MM.1S (cell line): ENCODE results near the gene WDR70.

ENCODE experiments used
- DNase-seq: peaks from one replicate; pipeline ENCODE4 v3.0.0-alpha.2; 2015
- H2AFZ ChIP-seq: fragments of 300-600 bp; sonication (generic); 2 replicates; pipeline ENCODE4 v1.6.0; 2016; ENCODE audit warnings: antibody characterized with exemption, low read length
- H3F3A ChIP-seq: fragments of 300-600 bp; sonication (generic); 2 replicates; pipeline ENCODE4 v1.6.1; 2016; ENCODE audit warnings: mild to moderate bottlenecking, antibody characterized with exemption, low read length, moderate library complexity, mixed read lengths; ENCODE audit not compliant: insufficient read depth
- H3K27ac ChIP-seq: fragments of 300-600 bp; sonication (generic); 2 replicates; pipeline ENCODE4 v1.5.1; 2016; ENCODE audit warnings: mild to moderate bottlenecking, low read length
- H3K27me3 ChIP-seq: fragments of 300-600 bp; sonication (generic); replicated peaks from 2 replicates; pipeline ENCODE4 v1.6.0; 2016; ENCODE audit warnings: low read length; ENCODE audit not compliant: insufficient read depth
- H3K36me3 ChIP-seq: fragments of 300-600 bp; sonication (generic); replicated peaks from 2 replicates; pipeline ENCODE4 v1.6.1; 2016; ENCODE audit warnings: mild to moderate bottlenecking, low read length, mixed read lengths; ENCODE audit not compliant: insufficient read depth
- H3K4me1 ChIP-seq: fragments of 300-600 bp; sonication (generic); 2 replicates; pipeline ENCODE4 v1.6.1; 2016; ENCODE audit warnings: low read length, mixed read lengths
- H3K4me2 ChIP-seq: fragments of 300-600 bp; sonication (generic); 2 replicates; pipeline ENCODE4 v1.6.0; 2016; ENCODE audit warnings: low read depth, low read length
- H3K4me3 ChIP-seq: fragments of 300-600 bp; sonication (generic); 2 replicates; pipeline ENCODE4 v1.5.1; 2016; ENCODE audit warnings: low read length, mixed read lengths
- H3K79me2 ChIP-seq: fragments of 300-600 bp; sonication (generic); 2 replicates; pipeline ENCODE4 v1.6.1; 2016; ENCODE audit warnings: mixed run types, low read length, mixed read lengths
- H3K9ac ChIP-seq: fragments of 300-600 bp; sonication (generic); 2 replicates; pipeline ENCODE4 v1.6.1; 2016; ENCODE audit warnings: low read length, mixed read lengths
- H3K9me2 ChIP-seq: fragments of 300-600 bp; sonication (generic); replicated peaks from 2 replicates; pipeline ENCODE4 v1.6.1; 2016; ENCODE audit warnings: mild to moderate bottlenecking, low read length, mixed read lengths; ENCODE audit not compliant: insufficient read depth
- H3K9me3 ChIP-seq: fragments of 300-600 bp; sonication (generic); replicated peaks from 2 replicates; pipeline ENCODE4 v1.6.1; 2016; ENCODE audit warnings: mild to moderate bottlenecking, low read length, mixed read lengths; ENCODE audit not compliant: insufficient read depth
- H4K20me1 ChIP-seq: fragments of 300-600 bp; sonication (generic); 2 replicates; pipeline ENCODE4 v1.6.1; 2016; ENCODE audit warnings: mild to moderate bottlenecking, low read length, moderate library complexity, mixed read lengths; ENCODE audit not compliant: insufficient read depth
- EZH2 ChIP-seq: fragments of 300-600 bp; sonication (generic); optimal IDR thresholded peaks from 2 replicates; pipeline ENCODE3; 2017; ENCODE audit warnings: low read depth, mild to moderate bottlenecking, antibody characterized with exemption, low read length, mixed read lengths
- EZH2phosphoT487 ChIP-seq: fragments of 300-600 bp; sonication (generic); IDR thresholded peaks from 2 replicates; pipeline ENCODE4 v1.6.1; 2018; ENCODE audit warnings: antibody characterized with exemption, low read length
- TF ChIP-seq, protein P1 (sequence below): fragments of 300-600 bp; sonication (generic); IDR thresholded peaks from 2 replicates; pipeline ENCODE4 v1.5.1; 2016; ENCODE audit warnings: antibody characterized with exemption, low read length, mixed read lengths

Gene WDR70

DNA sequence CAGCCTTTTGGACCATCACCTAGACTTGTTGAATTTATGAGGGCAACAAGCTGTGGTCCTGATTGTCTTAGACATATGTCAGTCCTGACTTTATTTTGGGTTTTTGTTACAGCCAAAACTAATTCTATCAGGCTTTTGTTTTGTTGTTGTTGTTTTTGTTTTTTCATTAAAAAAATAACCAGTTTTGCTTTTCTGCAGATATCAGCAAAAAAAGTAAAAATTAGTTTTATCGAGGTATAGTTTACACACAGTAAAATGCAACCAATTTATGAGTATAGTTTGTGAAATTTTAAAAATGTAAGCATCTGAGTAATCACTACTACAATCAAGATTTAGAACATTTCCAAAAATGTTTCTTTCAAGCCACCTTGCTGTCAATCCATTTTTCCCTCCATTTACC is 48.9 kb downstream of the WDR70 start:
- Histone ChIP-seq H3K36me3 (no peaks in the 10 kb centered on the region), H3F3A (no peaks in the 10 kb centered on the region), H3K4me3 (no peak overlapping the region)

DNA sequence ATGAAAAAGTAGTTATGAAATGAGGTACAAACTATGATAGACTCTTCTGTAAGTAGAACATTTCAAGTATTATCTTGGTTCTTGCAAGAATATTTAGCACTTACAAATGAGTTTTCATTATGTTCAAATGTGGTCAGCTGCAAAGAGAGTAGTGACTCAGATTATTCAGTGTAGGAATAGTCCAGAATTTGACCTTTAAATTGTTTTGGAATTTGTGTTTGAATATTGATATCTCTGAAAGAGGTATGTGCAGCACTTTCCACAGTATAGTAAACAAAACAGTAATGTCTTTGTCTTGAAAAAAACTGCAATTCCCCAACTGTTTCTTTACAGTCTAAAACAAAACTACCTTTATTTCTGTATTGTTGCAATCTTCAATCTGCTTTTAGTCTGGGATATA is 56.1 kb downstream of the WDR70 start:
- Histone ChIP-seq H3K27me3 (no peaks in the 10 kb centered on the region), H3K4me1 (peaks cover 31% of the 10 kb centered on the region), H3K4me2 (peak overlapping the region; percentile 55; the same call in 1 of the 2 replicates), H3F3A (peaks cover 21% of the 10 kb centered on the region), H2AFZ (peak overlapping the region; percentile 23; the same call in 1 of the 2 replicates), H3K4me3 (no peak overlapping the region), H4K20me1 (no peaks in the 10 kb centered on the region), H3K9ac (peak overlapping the region; percentile 5; the same call in 1 of the 2 replicates), H3K9me2 (no peaks in the 10 kb centered on the region), H3K79me2 (0 out of 2 replicates have a peak, but pooled peaks cover 3% of the 10 kb centered on the region), H3K9me3 (no peaks in the 10 kb centered on the region), H3K36me3 (no peaks in the 10 kb centered on the region; the same call in 1 of the 2 replicates), H3K27ac (peak overlapping the region; percentile 88)
- peak; percentile 10 for DNase-seq
- no peak for TF ChIP-seq EZH2
- no peak for TF ChIP-seq EZH2phosphoT487
- TF ChIP-seq, protein P1, sequence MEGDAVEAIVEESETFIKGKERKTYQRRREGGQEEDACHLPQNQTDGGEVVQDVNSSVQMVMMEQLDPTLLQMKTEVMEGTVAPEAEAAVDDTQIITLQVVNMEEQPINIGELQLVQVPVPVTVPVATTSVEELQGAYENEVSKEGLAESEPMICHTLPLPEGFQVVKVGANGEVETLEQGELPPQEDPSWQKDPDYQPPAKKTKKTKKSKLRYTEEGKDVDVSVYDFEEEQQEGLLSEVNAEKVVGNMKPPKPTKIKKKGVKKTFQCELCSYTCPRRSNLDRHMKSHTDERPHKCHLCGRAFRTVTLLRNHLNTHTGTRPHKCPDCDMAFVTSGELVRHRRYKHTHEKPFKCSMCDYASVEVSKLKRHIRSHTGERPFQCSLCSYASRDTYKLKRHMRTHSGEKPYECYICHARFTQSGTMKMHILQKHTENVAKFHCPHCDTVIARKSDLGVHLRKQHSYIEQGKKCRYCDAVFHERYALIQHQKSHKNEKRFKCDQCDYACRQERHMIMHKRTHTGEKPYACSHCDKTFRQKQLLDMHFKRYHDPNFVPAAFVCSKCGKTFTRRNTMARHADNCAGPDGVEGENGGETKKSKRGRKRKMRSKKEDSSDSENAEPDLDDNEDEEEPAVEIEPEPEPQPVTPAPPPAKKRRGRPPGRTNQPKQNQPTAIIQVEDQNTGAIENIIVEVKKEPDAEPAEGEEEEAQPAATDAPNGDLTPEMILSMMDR = no peak

More for the DNA sequence above, 48.9 kb downstream of the WDR70 start:
- Histone ChIP-seq H3K9me3 (no peaks in the 10 kb centered on the region), H3K9me2 (no peaks in the 10 kb centered on the region), H2AFZ (no peak overlapping the region), H3K9ac (no peak overlapping the region), H4K20me1 (no peaks in the 10 kb centered on the region), H3K4me1 (no peaks in the 10 kb centered on the region), H3K27ac (no peak overlapping the region), H3K27me3 (no peaks in the 10 kb centered on the region), H3K4me2 (no peak overlapping the region), H3K79me2 (no peaks in the 10 kb centered on the region)
- TF ChIP-seq, protein P1 = no peak
- TF ChIP-seq EZH2 (no peak), EZH2phosphoT487 (no peak)
- no peak for DNase-seq

GRCh38 chr5:37436146-37436934 is 57.2 kb downstream of the WDR70 start:
- Histone ChIP-seq H3K27ac (peak overlapping the region; percentile 88), H3K4me2 (peak overlapping the region; percentile 55), H3K27me3 (no peaks in the 10 kb centered on the region), H3K9me3 (no peaks in the 10 kb centered on the region), H3K4me3 (peak overlapping the region; percentile 14; the same call in 1 of the 2 replicates), H2AFZ (peak overlapping the region; percentile 23), H3K9me2 (no peaks in the 10 kb centered on the region), H3K4me1 (peaks cover 31% of the 10 kb centered on the region), H4K20me1 (no peaks in the 10 kb centered on the region), H3K79me2 (0 out of 2 replicates have a peak, but pooled peaks cover 3% of the 10 kb centered on the region), H3K9ac (peak overlapping the region; percentile 37), H3K36me3 (no peaks in the 10 kb centered on the region; the same call in 1 of the 2 replicates), H3F3A (peaks cover 21% of the 10 kb centered on the region)
- DNase-seq = peak; percentile 93
- TF ChIP-seq EZH2phosphoT487 = no peak
- TF ChIP-seq, protein P1 = no peak
- TF ChIP-seq EZH2 = no peak
